Tibial artery (tissue), 4 donors: ENCODE results near the gene LYPD6B.

Source experiments
- DNase-seq, 2 donors: peaks; one replicate each; pipeline ENCODE4 v3.0.0-alpha.2; 2019
- H3K27ac ChIP-seq, 2 donors: fragments of 200-600 bp; sonication (generic) in 1 of 2; 1 replicate in 1 of 2; 2 replicates in 1 of 2; pipeline ENCODE4 v1.5.1; 2018 to 2019; ENCODE audit warnings: mild to moderate bottlenecking in 1 of 2
- H3K27me3 ChIP-seq, 2 donors: fragments of 200-600 bp; sonication (generic) in 1 of 2; one replicate each; pipeline versions ENCODE4 v1.5.1 to v1.6.0; 2016 to 2019
- H3K36me3 ChIP-seq, 3 donors: fragments of 200-600 bp; sonication (generic) in 2 of 3; one replicate each; pipeline ENCODE4 v1.5.1; 2016 to 2019; ENCODE audit warnings: mild to moderate bottlenecking in 2 of 3
- H3K4me1 ChIP-seq, 4 donors: fragments of 200-600 bp; sonication (generic) in 2 of 4; 1 replicate in 3 of 4; 2 replicates in 1 of 4; pipeline ENCODE4 v1.5.1; 2016 to 2019
- H3K4me3 ChIP-seq, 2 donors: fragments of 200-600 bp; sonication (generic) in 1 of 2; 1 replicate in 1 of 2; 2 replicates in 1 of 2; pipeline ENCODE4 v1.5.1; 2018 to 2019; ENCODE audit warnings: mild to moderate bottlenecking in 2 of 2
- H3K9me3 ChIP-seq, 3 donors: fragments of 200-600 bp; sonication (generic) in 1 of 3; one replicate each; pipeline ENCODE4 v1.5.1; 2016 to 2019
- intact Hi-C: fragments of 100-400 bp; cut with DNase I; formaldehyde crosslinking; loops from one replicate; pipeline ENCODE4 v1.15.0; 2023; ENCODE audit warnings: low total_unique reads
- TF ChIP-seq, protein P1 (sequence below), 2 experiments: fragments of 200-600 bp in 1 of 2; fragments of 450-650 bp in 1 of 2; IDR thresholded peaks; one replicate each; pipeline ENCODE4 v1.5.1; 2017 to 2019; ENCODE audit warnings: antibody characterized with exemption in 2 of 2, mild to moderate bottlenecking in 1 of 2, moderate library complexity in 1 of 2

Gene LYPD6B

GRCh38 chr2:149122516-149122915 is 84.0 kb downstream of the LYPD6B start:
- intact Hi-C loops, result no loop called here

DNA sequence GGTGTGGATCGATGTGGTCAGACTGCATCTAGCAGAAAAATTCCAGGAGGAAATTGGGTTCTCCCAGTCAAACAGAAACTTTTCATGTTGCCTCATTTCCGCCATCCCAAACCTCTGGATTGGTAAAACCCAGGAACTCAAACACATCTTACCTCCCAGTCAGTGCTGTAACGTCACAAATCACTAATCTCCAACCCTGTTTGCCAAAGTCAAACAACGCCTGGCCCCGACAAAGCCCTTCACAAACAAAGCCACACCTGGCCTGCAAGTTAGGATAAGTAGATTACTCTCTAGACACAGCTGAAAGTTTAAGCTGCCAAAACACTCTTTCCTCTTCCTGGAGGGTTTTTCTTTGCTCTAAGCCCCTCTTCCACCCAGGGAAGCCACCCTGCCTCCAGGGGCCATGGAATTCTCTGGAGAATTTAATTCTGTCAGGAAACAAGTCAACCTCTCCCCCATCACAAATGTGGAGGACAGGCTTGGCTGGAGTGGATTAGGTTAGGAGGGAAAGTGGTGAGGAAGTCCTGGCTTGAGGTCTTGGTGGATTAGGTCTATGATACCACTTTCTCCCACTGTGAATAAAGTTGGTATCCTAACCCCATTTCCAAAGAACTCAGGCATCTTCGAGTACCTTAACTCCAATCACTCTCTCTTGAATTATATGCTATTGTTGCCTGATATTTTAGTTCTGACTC is 86.7 kb downstream of the LYPD6B start:
- Histone ChIP-seq H3K4me1 (no peaks in the 10 kb centered on the region), H3K4me3 (no peak overlapping the region), H3K27ac (no peak overlapping the region), H3K36me3 (no peaks in the 10 kb centered on the region), H3K27me3 (no peaks in the 10 kb centered on the region), H3K9me3 (no peaks in the 10 kb centered on the region)
- intact Hi-C loops, result no loop called here
- DNase-seq, result no peak
- TF ChIP-seq, protein P1, sequence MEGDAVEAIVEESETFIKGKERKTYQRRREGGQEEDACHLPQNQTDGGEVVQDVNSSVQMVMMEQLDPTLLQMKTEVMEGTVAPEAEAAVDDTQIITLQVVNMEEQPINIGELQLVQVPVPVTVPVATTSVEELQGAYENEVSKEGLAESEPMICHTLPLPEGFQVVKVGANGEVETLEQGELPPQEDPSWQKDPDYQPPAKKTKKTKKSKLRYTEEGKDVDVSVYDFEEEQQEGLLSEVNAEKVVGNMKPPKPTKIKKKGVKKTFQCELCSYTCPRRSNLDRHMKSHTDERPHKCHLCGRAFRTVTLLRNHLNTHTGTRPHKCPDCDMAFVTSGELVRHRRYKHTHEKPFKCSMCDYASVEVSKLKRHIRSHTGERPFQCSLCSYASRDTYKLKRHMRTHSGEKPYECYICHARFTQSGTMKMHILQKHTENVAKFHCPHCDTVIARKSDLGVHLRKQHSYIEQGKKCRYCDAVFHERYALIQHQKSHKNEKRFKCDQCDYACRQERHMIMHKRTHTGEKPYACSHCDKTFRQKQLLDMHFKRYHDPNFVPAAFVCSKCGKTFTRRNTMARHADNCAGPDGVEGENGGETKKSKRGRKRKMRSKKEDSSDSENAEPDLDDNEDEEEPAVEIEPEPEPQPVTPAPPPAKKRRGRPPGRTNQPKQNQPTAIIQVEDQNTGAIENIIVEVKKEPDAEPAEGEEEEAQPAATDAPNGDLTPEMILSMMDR (IDR thresholded peaks at IDR 0.05), result no peak

More at GRCh38 chr2:149122516-149122915, 84.0 kb downstream of the LYPD6B start:
- no peak overlapping the region for H3K4me3 ChIP-seq
- H3K27ac ChIP-seq, result no peak overlapping the region
- TF ChIP-seq, protein P1 (IDR thresholded peaks at IDR 0.05), result no peak
- DNase-seq, result no peak
- H3K4me1 ChIP-seq, result no peaks in the 10 kb centered on the region
- H3K27me3 ChIP-seq, result no peaks in the 10 kb centered on the region
- no peaks in the 10 kb centered on the region for H3K36me3 ChIP-seq
- no peaks in the 10 kb centered on the region for H3K9me3 ChIP-seq

GRCh38 chr2:149129433-149129832 is 90.9 kb downstream of the LYPD6B start:
- Histone ChIP-seq H3K4me3 (no peak overlapping the region), H3K9me3 (no peaks in the 10 kb centered on the region), H3K36me3 (no peaks in the 10 kb centered on the region), H3K27ac (no peak overlapping the region), H3K27me3 (no peaks in the 10 kb centered on the region), H3K4me1 (no peaks in the 10 kb centered on the region)
- intact Hi-C loops, result no loop called here
- TF ChIP-seq, protein P1 (IDR thresholded peaks at IDR 0.05), result no peak
- no peak for DNase-seq

GRCh38 chr2:149132339-149132738 is 93.8 kb downstream of the LYPD6B start:
- no peak for DNase-seq
- Histone ChIP-seq H3K9me3 (no peaks in the 10 kb centered on the region), H3K4me1 (no peaks in the 10 kb centered on the region), H3K27ac (no peak overlapping the region), H3K4me3 (no peak overlapping the region), H3K27me3 (no peaks in the 10 kb centered on the region), H3K36me3 (no peaks in the 10 kb centered on the region)
- intact Hi-C loops, result no loop called here
- TF ChIP-seq, protein P1 (IDR thresholded peaks at IDR 0.05), result no peak

DNA sequence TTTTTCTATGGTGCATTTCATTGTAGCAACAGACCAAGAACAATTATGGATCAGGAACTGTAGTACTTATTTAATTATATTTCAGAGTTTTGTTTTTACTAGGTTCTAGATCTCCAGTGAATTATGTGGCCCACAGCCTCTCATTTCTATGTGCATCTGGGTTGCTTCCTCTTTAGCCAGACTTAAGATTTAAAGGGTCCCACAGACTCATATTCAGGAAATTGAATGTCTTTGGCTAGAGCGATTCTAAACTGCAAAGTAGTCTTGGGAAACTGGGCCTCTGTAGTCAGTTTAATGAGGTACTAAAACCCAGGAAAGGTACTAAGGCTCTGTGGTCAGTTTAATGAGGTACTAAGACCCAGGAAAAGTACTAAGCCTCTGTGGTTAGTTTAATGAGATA is 94.4 kb downstream of the LYPD6B start:
- DNase-seq, result no peak
- TF ChIP-seq, protein P1 (IDR thresholded peaks at IDR 0.05), result no peak
- Histone ChIP-seq H3K4me3 (no peak overlapping the region), H3K27me3 (no peaks in the 10 kb centered on the region), H3K36me3 (no peaks in the 10 kb centered on the region), H3K27ac (no peak overlapping the region), H3K9me3 (no peaks in the 10 kb centered on the region), H3K4me1 (no peaks in the 10 kb centered on the region)
- intact Hi-C loops, result no loop called here
